GM12891 (cell line): Measurements from ENCODE around the gene FOXE3.
"Not testable (repeated sequence)": the region's sequence is repeated elsewhere in the genome, so short reads cannot be mapped to it uniquely, and the experiment has no call there.

Experiments used
- DNase-seq: peaks from one replicate; pipeline ENCODE4 v3.0.0; 2011; ENCODE audit warnings: low spot score; ENCODE audit not compliant: insufficient read length
- FAIRE-seq: peaks from 2 replicates; lab custom pipeline; 2011; peaks lifted over from hg19 to GRCh38; lab: Jason Lieb, UNC
- PAX5 ChIP-seq: IDR thresholded peaks from 2 replicates; pipeline ENCODE4 v1.6.1; 2011; ENCODE audit warnings: low read length, moderate library complexity, mild to moderate bottlenecking; ENCODE audit not compliant: insufficient read depth, severe bottlenecking
- POLR2A ChIP-seq: IDR thresholded peaks from 2 replicates; pipeline ENCODE4 v1.6.1; 2011; ENCODE audit warnings: low read depth, low read length, control low read depth
- POLR2AphosphoS5 ChIP-seq: IDR thresholded peaks from 2 replicates; pipeline ENCODE4 v1.6.1; 2011; ENCODE audit warnings: low read depth, low read length, control low read depth
- POU2F2 ChIP-seq: IDR thresholded peaks from 2 replicates; pipeline ENCODE4 v1.6.1; 2011; ENCODE audit warnings: low read depth, mild to moderate bottlenecking, control low read depth, low read length, moderate library complexity
- SPI1 ChIP-seq: IDR thresholded peaks from 2 replicates; pipeline ENCODE4 v1.6.1; 2011; ENCODE audit warnings: low read depth, low read length, control low read depth
- TAF1 ChIP-seq: IDR thresholded peaks from 2 replicates; pipeline ENCODE4 v1.6.1; 2011; ENCODE audit warnings: low read depth, low read length, control low read depth

FOXE3 gene

GRCh38 chr1:47448462-47449222, 32.6 kb downstream of the FOXE3 start:
- no peak for FAIRE-seq
- TF ChIP-seq SPI1 (no peak), POLR2AphosphoS5 (no peak), POU2F2 (no peak), PAX5 (no peak), POLR2A (no peak), TAF1 (no peak)
- DNase-seq, result no peak

GRCh38 chr1:47449822-47450552, 33.9 kb downstream of the FOXE3 start:
- DNase-seq, result no peak
- FAIRE-seq, result no peak
- TF ChIP-seq TAF1 (no peak), POLR2A (no peak), POU2F2 (no peak), POLR2AphosphoS5 (no peak), PAX5 (no peak), SPI1 (no peak)

GRCh38 chr1:47450606-47451005, 34.5 kb downstream of the FOXE3 start:
- FAIRE-seq, result no peak
- DNase-seq, result no peak
- TF ChIP-seq PAX5 (no peak), POU2F2 (no peak), TAF1 (no peak), POLR2AphosphoS5 (no peak), SPI1 (no peak), POLR2A (no peak)

GRCh38 chr1:47452426-47452825, 36.3 kb downstream of the FOXE3 start:
- FAIRE-seq (no peak), DNase-seq (no peak)
- TF ChIP-seq POU2F2, result no peak
- TF ChIP-seq POLR2AphosphoS5, result no peak
- no peak for TF ChIP-seq PAX5
- TF ChIP-seq TAF1, result no peak
- no peak for TF ChIP-seq SPI1
- no peak for TF ChIP-seq POLR2A

- DNase-seq, FAIRE-seq: not testable (repeated sequence)
These were observed 37.8 kb downstream of the FOXE3 start for GRCh38 chr1:47453910-47454309.

- TF ChIP-seq PAX5 (no peak), SPI1 (no peak), POU2F2 (no peak), TAF1 (no peak), POLR2AphosphoS5 (no peak), POLR2A (no peak)
- DNase-seq, result no peak
- FAIRE-seq, result no peak
These were observed 40.2 kb downstream of the FOXE3 start for GRCh38 chr1:47456250-47456649.

GRCh38 chr1:47457547-47457946, 41.5 kb downstream of the FOXE3 start:
- FAIRE-seq, DNase-seq: not testable (repeated sequence)

- FAIRE-seq (no peak), DNase-seq (no peak)
These were observed 43.2 kb downstream of the FOXE3 start for GRCh38 chr1:47459253-47459788.

GRCh38 chr1:47460040-47460439, 44.0 kb downstream of the FOXE3 start:
- DNase-seq (no peak), FAIRE-seq (no peak)
- TF ChIP-seq SPI1, result no peak
- TF ChIP-seq PAX5, result no peak
- no peak for TF ChIP-seq POLR2A
- TF ChIP-seq POU2F2, result no peak
- TF ChIP-seq TAF1, result no peak
- no peak for TF ChIP-seq POLR2AphosphoS5

More at GRCh38 chr1:47459253-47459788, 43.2 kb downstream of the FOXE3 start:
- TF ChIP-seq POLR2AphosphoS5 (no peak), POLR2A (no peak), POU2F2 (no peak), TAF1 (no peak), SPI1 (no peak), PAX5 (no peak)

- FAIRE-seq, result no peak
- TF ChIP-seq POLR2A, result no peak
- TF ChIP-seq TAF1, result no peak
- TF ChIP-seq POU2F2, result no peak
- TF ChIP-seq POLR2AphosphoS5, result no peak
- TF ChIP-seq SPI1, result no peak
- no peak for TF ChIP-seq PAX5
These were observed 44.4 kb downstream of the FOXE3 start for GRCh38 chr1:47460456-47460855.

More at GRCh38 chr1:47460456-47460855, 44.4 kb downstream of the FOXE3 start:
- no peak for DNase-seq
